AG04449 (cell line): ENCODE measurements around the gene ARMS2.

ENCODE experiments used
- CTCF ChIA-PET: fragments of 350-600 bp; formaldehyde crosslinking; extraction: SDS; loops from one replicate; lab custom pipeline; 2021; ENCODE audit warnings: antibody characterized with exemption; lab: Yijun Ruan, JAX
- POLR2A ChIA-PET: fragments of 400-600, 350-600 bp; formaldehyde crosslinking; extraction: SDS; loops from one replicate; lab custom pipeline; 2020; ENCODE audit warnings: antibody characterized with exemption, inconsistent platforms; lab: Yijun Ruan, JAX
- DNase-seq: peaks from one replicate; pipeline ENCODE4 v3.0.0-alpha.2; 2010; ENCODE audit warnings: low read depth, low spot score
- H3K4me3 ChIP-seq: 2 replicates; pipeline ENCODE4 v1.5.1; 2011; ENCODE audit warnings: low read depth, mild to moderate bottlenecking, control low read depth, low read length
- TF ChIP-seq, protein P1 (sequence below): IDR thresholded peaks from one replicate; pipeline ENCODE4 v1.5.1; 2011; ENCODE audit warnings: mild to moderate bottlenecking, moderate library complexity, low read length, control low read depth, inconsistent platforms; ENCODE audit not compliant: insufficient read depth; ENCODE audit errors: missing control alignments

Gene ARMS2

DNA sequence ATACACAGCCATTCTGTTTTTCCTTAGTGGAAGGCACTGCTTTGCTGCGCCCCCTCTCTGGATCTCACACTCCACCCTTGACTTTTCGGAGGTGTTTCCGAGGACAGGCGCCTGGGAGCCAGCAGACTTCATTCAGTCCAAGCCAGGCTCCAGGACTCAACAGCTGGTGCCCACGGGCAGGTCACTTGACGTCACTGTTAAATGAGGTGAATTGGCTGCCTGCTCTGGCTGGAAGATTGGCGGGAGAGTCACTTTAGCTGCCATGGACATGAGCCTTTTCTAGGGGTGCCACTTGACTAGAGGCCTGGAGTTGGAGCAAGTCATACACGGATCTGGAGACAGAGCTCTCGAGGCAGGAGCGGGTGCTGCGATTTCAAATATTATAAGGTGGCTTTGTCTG is 10.1 kb downstream of the ARMS2 start:
- ChIA-PET CTCF (interaction anchor here (6.3 kb wide), 1 partner anchor 101 kb away, joined by 29 read pairs; no protein-coding TSS in a partner anchor), POLR2A (no interaction called here)
- H3K4me3 ChIP-seq: no peak overlapping the region
- TF ChIP-seq, protein P1, sequence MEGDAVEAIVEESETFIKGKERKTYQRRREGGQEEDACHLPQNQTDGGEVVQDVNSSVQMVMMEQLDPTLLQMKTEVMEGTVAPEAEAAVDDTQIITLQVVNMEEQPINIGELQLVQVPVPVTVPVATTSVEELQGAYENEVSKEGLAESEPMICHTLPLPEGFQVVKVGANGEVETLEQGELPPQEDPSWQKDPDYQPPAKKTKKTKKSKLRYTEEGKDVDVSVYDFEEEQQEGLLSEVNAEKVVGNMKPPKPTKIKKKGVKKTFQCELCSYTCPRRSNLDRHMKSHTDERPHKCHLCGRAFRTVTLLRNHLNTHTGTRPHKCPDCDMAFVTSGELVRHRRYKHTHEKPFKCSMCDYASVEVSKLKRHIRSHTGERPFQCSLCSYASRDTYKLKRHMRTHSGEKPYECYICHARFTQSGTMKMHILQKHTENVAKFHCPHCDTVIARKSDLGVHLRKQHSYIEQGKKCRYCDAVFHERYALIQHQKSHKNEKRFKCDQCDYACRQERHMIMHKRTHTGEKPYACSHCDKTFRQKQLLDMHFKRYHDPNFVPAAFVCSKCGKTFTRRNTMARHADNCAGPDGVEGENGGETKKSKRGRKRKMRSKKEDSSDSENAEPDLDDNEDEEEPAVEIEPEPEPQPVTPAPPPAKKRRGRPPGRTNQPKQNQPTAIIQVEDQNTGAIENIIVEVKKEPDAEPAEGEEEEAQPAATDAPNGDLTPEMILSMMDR: no peak
- DNase-seq: no peak

DNA sequence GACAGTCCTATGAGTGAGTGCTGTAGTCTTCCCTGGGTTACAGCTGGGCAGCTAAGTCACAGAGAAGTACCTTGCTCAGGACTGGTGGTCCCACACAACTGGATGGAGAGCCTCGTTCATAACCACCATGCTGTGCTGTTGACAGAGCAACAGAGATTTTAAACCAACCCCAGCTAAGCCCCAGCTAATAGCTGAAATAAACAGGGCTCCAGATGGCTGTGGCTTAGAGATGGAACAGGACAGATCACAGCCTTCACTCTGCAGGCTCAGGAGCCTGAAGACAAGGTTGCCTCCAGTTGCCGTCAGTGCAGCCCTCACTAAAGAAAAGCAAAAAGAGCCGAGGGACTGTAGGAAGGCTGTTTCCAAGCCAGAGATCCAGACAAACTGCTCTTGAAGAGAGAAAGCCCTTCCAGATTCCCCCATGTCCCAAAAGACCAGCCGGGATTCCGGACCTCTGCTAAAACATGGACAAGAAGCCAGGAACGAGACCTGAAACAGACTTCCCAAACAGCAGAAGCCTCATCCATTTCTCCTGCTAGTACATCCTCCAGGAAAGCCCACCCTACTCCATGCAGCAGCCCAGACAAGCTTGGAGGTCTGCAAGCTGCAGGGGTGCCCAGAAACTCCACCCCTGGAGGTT is 11.1 kb downstream of the ARMS2 start:
- POLR2A ChIA-PET: no interaction called here
- no peak overlapping the region for H3K4me3 ChIP-seq
- DNase-seq: no peak
- CTCF ChIA-PET: interaction anchor here (6.3 kb wide), 1 partner anchor 100 kb away, joined by 29 read pairs; no protein-coding TSS in a partner anchor
- TF ChIP-seq, protein P1: no peak

DNA sequence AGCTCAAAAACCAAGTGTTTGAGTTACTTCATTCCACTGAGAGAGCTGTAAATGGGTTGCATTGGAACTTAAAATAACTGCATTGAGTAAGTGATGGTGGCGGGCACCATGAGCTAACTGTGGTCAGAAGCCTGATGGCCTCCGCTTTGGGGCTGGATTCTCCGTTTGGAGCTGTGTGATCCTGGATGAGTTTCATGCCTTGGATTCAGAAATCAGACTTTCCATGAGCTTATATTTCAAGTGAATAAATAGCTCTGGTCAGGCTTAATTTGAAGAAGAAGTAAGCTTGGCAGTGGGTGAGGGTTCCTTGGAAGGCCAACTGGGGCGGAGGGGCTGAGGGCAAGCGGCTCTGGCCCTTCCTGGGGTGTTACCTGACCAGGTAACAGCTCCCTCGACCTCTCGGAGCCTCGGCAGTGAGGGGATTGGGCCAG is 12.5 kb downstream of the ARMS2 start:
- ChIA-PET CTCF (interaction anchor here (0.9 to 6.3 kb wide), 3 partner anchors 32 to 170 kb away, joined by 3 to 29 read pairs (median 3); no protein-coding TSS in a partner anchor), POLR2A (interaction anchor here (1.0 kb wide), 1 partner anchor 28 kb away, joined by 3 read pairs; no protein-coding TSS in a partner anchor)
- no peak for DNase-seq
- H3K4me3 ChIP-seq: no peak overlapping the region
- TF ChIP-seq, protein P1: no peak

DNA sequence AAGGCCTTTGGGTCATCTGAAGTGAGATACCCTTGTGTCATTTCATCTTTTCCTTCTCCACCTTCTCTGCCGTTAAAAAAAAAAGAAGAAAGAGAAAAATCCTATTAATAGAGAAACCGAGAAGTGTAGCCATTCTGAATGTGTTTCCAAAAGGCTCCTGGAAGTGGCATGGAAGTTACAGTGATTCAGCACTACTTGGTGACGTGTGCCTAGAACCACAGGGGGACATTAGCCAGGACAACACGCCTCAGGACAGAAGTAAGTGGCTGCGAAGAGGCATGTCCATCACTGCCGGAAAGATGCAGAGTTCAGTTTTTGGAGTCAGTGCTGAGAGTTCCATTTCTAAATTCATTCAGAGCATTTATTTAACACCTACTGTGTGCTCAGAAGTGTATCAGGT is 13.2 kb downstream of the ARMS2 start:
- TF ChIP-seq, protein P1: no peak
- POLR2A ChIA-PET: interaction anchor here (1.0 kb wide), 1 partner anchor 27 kb away, joined by 3 read pairs; no protein-coding TSS in a partner anchor
- no peak overlapping the region for H3K4me3 ChIP-seq
- CTCF ChIA-PET: interaction anchor here (0.9 to 6.3 kb wide), 4 partner anchors 31 to 98 kb away, joined by 3 to 29 read pairs (median 4); no protein-coding TSS in a partner anchor
- no peak for DNase-seq

DNA sequence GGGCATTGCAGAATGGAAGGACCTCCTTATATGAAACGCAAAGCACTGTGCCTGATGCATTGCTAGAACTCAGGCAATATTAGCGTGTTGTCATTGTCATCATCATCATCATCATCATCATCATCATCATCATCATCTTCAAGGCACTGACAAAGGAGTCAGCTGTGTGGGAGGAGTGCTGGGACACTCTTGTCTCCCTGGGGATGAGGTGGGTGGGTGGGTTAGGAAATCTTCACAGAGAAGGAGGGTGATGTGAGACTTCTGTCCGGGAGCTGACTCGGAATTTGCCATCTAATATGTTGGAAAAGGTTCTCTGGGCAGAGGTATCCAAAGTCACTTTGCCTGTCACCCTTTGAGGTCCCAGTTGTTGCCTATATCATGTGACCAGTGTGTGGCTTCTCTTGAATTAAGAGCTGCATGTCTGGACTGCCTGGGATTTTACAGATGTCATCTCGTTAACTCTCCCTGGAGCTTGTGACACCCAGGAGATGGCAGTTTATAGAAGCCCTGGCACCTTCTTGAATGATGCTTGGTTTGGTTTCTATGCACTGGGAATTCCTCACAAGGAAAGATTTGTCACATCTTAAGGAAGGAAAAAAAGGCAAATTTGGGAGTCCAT is 14.0 kb downstream of the ARMS2 start:
- TF ChIP-seq, protein P1: no peak
- POLR2A ChIA-PET: interaction anchor here (0.8 to 1.6 kb wide), 8 partner anchors 8 to 167 kb away, joined by 3 to 10 read pairs (median 5); partner anchors contain the start of gene PLEKHA1
- CTCF ChIA-PET: interaction anchor here (1.1 to 6.3 kb wide), 7 partner anchors 10 to 170 kb away, joined by 3 to 29 read pairs (median 4); no protein-coding TSS in a partner anchor
- DNase-seq: no peak
- H3K4me3 ChIP-seq: no peak overlapping the region
